Thyroid gland (tissue), 4 donors: ENCODE data around the gene TUBB2B.

Source experiments
- POLR2A ChIP-seq, 2 donors: fragments of 450-650 bp; IDR thresholded peaks; one replicate each; pipeline ENCODE4 v1.6.1; 2017; ENCODE audit warnings: antibody characterized with exemption in 2 of 2, mild to moderate bottlenecking in 2 of 2, moderate library complexity in 1 of 2
- TF ChIP-seq, protein P1 (sequence below), 6 experiments: fragments of 200-600 bp in 3 of 6; fragments of 450-650 bp in 3 of 6; sonication (generic) in 3 of 6; IDR thresholded peaks; one replicate each; pipeline ENCODE4 v1.5.1; 2016 to 2019; ENCODE audit warnings: antibody characterized with exemption in 6 of 6, mild to moderate bottlenecking in 2 of 6, inconsistent platforms in 1 of 6, moderate library complexity in 1 of 6

- TF ChIP-seq, protein P1, sequence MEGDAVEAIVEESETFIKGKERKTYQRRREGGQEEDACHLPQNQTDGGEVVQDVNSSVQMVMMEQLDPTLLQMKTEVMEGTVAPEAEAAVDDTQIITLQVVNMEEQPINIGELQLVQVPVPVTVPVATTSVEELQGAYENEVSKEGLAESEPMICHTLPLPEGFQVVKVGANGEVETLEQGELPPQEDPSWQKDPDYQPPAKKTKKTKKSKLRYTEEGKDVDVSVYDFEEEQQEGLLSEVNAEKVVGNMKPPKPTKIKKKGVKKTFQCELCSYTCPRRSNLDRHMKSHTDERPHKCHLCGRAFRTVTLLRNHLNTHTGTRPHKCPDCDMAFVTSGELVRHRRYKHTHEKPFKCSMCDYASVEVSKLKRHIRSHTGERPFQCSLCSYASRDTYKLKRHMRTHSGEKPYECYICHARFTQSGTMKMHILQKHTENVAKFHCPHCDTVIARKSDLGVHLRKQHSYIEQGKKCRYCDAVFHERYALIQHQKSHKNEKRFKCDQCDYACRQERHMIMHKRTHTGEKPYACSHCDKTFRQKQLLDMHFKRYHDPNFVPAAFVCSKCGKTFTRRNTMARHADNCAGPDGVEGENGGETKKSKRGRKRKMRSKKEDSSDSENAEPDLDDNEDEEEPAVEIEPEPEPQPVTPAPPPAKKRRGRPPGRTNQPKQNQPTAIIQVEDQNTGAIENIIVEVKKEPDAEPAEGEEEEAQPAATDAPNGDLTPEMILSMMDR (IDR thresholded peaks at IDR 0.05): no peak
- no peak for TF ChIP-seq POLR2A (IDR thresholded peaks at IDR 0.05)
Observed at GRCh38 chr6:3202999-3203696, 24.3 kb downstream of the TUBB2B start.
